ENCODE results near the gene SULT1A4.
"Not testable (repeated sequence)": the region's sequence is repeated elsewhere in the genome, so short reads cannot be mapped to it uniquely, and the experiment has no call there.

The SULT1A4 gene

DNA sequence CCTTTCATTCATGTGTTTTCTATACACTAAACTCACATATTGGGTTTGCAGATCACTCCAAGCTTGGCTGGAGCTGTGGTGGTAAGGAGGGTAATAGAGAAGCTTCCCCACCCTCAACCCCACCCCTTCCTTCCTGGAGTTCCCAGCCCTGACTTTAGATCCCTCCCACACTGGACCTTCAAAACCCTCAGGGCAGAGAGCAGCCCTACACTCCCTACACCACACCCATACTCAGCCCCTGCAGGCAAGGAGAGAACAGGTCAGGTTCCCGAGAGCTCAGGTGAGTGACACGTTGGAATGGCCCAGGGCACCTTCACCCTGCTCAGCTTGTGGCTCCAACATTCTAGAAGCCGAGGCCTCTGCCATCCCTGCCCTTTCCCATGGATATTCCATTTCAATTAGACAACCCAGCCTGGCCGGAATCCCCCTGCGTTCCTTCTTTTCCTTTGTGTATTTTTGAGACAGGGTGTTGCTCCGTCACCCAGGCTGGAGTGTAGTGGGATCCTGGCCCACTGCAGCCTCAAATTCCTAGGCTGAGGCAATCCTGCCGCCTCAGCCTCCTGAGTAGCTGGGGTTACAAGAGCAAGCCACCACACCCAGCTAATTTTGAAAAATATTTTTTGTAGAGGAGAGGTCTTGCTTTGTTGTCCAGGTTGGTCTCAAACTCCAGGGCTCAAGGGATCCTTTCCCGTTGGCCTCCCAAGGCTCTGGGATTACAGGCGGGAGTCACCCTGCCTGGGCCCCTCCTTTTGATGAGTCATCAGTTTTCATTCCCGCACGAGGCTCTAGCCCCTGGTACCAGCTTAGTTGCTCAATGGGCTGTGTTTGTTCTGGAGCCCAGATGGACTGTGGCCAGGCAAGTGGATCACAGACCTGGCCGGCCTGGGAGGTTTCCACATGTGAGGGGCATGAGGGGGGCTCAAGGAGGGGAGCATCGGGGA lies at the start of gene SULT1A4:
TSS of gene SULT1A4 (plus strand) at position 208 of the 941 bp plus-strand sequence. CDS start 1,473 bp downstream, outside the sequence.
- not testable (repeated sequence) for H3K4me1 ChIP-seq (ENCODE audit: insufficient read depth, low read length, poor library complexity, severe bottlenecking); H3K4me3 ChIP-seq (ENCODE audit: low read length, poor library complexity, severe bottlenecking); H3F3A ChIP-seq (ENCODE audit: low read depth); H4K20me1 ChIP-seq (ENCODE audit: insufficient read depth, low read length, poor library complexity, severe bottlenecking); H3K9me3 ChIP-seq (ENCODE audit: insufficient read depth, low read depth, low read length); H3K27me3 ChIP-seq (ENCODE audit: insufficient read depth, low read length, poor library complexity, severe bottlenecking); H3K9me2 ChIP-seq (replicated peaks; ENCODE audit: low read depth, low read length); H3K4me2 ChIP-seq (ENCODE audit: low read depth, low read length, poor library complexity, severe bottlenecking); H3K9ac ChIP-seq (ENCODE audit: low read depth, low read length, poor library complexity, severe bottlenecking); H2AFZ ChIP-seq (ENCODE audit: low read length); H3K36me3 ChIP-seq (ENCODE audit: insufficient read depth, low read length); H3K79me2 ChIP-seq (ENCODE audit: insufficient read depth, low read length)

DNA sequence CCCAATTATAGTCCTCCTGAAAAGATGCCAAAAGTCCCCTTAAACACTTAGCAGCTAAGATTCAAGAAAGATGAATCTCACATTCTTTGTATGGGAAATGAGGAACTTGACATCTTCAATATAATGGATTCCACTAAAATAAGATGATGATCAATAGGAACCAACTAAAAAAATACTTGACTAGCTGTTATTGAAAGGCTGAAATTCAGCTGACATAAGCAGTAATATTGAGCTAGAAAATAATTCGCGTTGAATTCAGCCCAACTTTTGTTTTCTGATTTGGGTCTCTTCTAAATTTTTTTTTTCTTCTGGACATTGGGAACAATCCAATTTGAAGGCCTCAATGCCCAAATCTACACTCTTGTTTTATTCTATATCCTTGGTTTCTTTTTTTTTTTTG lies 36.1 kb upstream of the SULT1A4 start:
- not testable (repeated sequence) for H3K4me1 ChIP-seq (ENCODE audit: insufficient read depth, low read length, poor library complexity, severe bottlenecking); H4K20me1 ChIP-seq (ENCODE audit: insufficient read depth, low read length, poor library complexity, severe bottlenecking); H3K9ac ChIP-seq (ENCODE audit: low read depth, low read length, poor library complexity, severe bottlenecking); H3F3A ChIP-seq (ENCODE audit: low read depth); H3K4me3 ChIP-seq (ENCODE audit: low read length, poor library complexity, severe bottlenecking); H3K36me3 ChIP-seq (ENCODE audit: insufficient read depth, low read length); H2AFZ ChIP-seq (ENCODE audit: low read length); H3K9me3 ChIP-seq (ENCODE audit: insufficient read depth, low read depth, low read length); H3K79me2 ChIP-seq (ENCODE audit: insufficient read depth, low read length); H3K27me3 ChIP-seq (ENCODE audit: insufficient read depth, low read length, poor library complexity, severe bottlenecking); H3K4me2 ChIP-seq (ENCODE audit: low read depth, low read length, poor library complexity, severe bottlenecking); H3K9me2 ChIP-seq (replicated peaks; ENCODE audit: low read depth, low read length)

DNA sequence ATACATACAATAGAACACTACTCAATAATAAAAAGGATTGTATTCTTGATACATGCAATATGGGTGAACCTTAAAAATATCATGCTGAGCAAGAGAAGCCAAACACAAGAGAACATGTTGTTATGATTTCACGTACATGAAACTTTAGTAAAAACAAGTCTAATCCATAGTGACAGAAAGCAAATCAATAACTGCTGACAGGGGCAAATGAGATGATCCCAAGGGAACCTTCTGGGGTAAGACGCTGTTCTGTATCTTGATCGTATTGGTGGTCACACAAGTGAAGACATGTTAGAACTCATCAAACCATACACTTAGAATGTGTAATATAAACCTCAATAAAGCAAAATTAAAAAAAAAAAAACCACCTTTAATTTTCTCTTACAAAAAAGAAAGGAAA lies 34.3 kb upstream of the SULT1A4 start:
- H3K4me1 ChIP-seq (ENCODE audit: insufficient read depth, low read length, poor library complexity, severe bottlenecking); H2AFZ ChIP-seq (ENCODE audit: low read length); H3F3A ChIP-seq (ENCODE audit: low read depth); H3K79me2 ChIP-seq (ENCODE audit: insufficient read depth, low read length); H3K9me2 ChIP-seq (replicated peaks; ENCODE audit: low read depth, low read length); H3K4me2 ChIP-seq (ENCODE audit: low read depth, low read length, poor library complexity, severe bottlenecking); H3K27me3 ChIP-seq (ENCODE audit: insufficient read depth, low read length, poor library complexity, severe bottlenecking); H3K36me3 ChIP-seq (ENCODE audit: insufficient read depth, low read length); H3K4me3 ChIP-seq (ENCODE audit: low read length, poor library complexity, severe bottlenecking); H4K20me1 ChIP-seq (ENCODE audit: insufficient read depth, low read length, poor library complexity, severe bottlenecking); H3K9me3 ChIP-seq (ENCODE audit: insufficient read depth, low read depth, low read length); H3K9ac ChIP-seq (ENCODE audit: low read depth, low read length, poor library complexity, severe bottlenecking): not testable (repeated sequence)

DNA sequence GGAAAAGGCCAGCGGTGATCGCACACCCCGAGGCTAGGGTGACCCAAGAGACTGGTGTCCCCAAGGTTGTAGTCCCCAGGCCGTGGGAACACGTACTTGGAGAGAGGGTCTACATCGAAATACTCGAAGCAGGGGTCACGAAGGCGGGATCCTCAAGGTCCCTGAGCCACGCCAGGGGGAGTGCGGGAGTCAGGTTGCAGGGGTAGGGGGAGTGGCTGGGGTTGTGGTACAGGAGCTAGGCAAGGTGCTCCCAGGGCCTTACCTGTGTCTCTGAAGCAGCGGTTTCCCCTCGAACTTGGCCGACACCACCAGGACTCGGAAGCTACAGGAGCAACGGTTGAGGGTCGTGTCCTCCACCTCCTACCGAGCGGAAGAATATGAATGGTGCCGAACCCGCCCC lies 6.0 kb upstream of the SULT1A4 start:
- H3K36me3 ChIP-seq (ENCODE audit: insufficient read depth, low read length); H3K9me3 ChIP-seq (ENCODE audit: insufficient read depth, low read depth, low read length); H2AFZ ChIP-seq (ENCODE audit: low read length); H3K4me3 ChIP-seq (ENCODE audit: low read length, poor library complexity, severe bottlenecking); H3K27me3 ChIP-seq (ENCODE audit: insufficient read depth, low read length, poor library complexity, severe bottlenecking); H3K9ac ChIP-seq (ENCODE audit: low read depth, low read length, poor library complexity, severe bottlenecking); H3K9me2 ChIP-seq (replicated peaks; ENCODE audit: low read depth, low read length); H3K79me2 ChIP-seq (ENCODE audit: insufficient read depth, low read length); H3F3A ChIP-seq (ENCODE audit: low read depth); H3K4me1 ChIP-seq (ENCODE audit: insufficient read depth, low read length, poor library complexity, severe bottlenecking); H4K20me1 ChIP-seq (ENCODE audit: insufficient read depth, low read length, poor library complexity, severe bottlenecking); H3K4me2 ChIP-seq (ENCODE audit: low read depth, low read length, poor library complexity, severe bottlenecking): not testable (repeated sequence)

DNA sequence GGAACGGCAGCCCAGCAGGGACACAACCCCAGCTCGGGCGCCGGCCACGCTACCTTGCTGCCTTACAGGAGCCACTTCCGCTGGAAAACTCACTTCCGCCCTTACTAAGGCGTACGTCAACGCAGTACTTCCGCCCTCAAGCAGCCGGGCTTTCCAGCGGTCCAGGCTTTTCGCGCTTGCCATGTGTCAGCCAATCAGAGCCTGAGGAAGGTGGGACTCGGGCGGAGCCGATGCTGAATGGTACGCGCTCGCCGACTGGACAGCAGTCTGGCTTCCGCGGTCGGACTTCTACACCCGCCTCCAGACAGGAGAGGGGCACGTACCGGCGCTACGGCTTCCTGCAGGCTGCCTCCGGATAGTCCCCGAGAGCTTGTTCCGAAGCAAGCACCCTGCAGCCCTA lies 5.4 kb upstream of the SULT1A4 start, which contains the start of the genes BOLA2 and SLX1B:
TSS of gene BOLA2 (minus strand) at position 83 of the 400 bp plus-strand sequence. CDS start 98 bp downstream, outside the sequence.
TSS of gene SLX1B (plus strand) at position 265 of the 400 bp plus-strand sequence.
- not testable (repeated sequence) for H3K9ac ChIP-seq (ENCODE audit: low read depth, low read length, poor library complexity, severe bottlenecking); H3K9me2 ChIP-seq (replicated peaks; ENCODE audit: low read depth, low read length)

DNA sequence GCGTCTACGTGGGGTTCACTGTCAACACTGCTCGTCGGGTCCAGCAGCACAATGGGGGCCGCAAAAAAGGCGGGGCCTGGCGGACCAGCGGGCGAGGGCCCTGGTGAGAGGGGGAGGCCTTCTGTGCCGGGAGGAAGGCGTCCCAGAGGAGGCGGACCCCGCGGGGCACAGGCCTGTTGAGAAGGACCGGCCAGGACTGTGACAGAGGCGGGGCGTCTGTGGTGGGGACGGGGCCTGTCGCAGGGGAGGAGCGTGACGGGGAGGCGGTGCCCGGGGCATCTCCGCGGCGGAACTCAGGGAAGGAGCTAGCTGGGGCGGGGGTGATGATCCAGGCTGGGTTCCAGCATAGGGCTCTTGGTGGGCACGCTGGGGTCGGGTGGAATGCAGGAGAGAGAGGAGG lies 4.9 kb upstream of the SULT1A4 start:
- H3K79me2 ChIP-seq (ENCODE audit: insufficient read depth, low read length); H2AFZ ChIP-seq (ENCODE audit: low read length); H3K4me1 ChIP-seq (ENCODE audit: insufficient read depth, low read length, poor library complexity, severe bottlenecking); H3K4me3 ChIP-seq (ENCODE audit: low read length, poor library complexity, severe bottlenecking); H3K36me3 ChIP-seq (ENCODE audit: insufficient read depth, low read length); H3K27me3 ChIP-seq (ENCODE audit: insufficient read depth, low read length, poor library complexity, severe bottlenecking); H3K9me2 ChIP-seq (replicated peaks; ENCODE audit: low read depth, low read length); H3K9ac ChIP-seq (ENCODE audit: low read depth, low read length, poor library complexity, severe bottlenecking); H3F3A ChIP-seq (ENCODE audit: low read depth); H4K20me1 ChIP-seq (ENCODE audit: insufficient read depth, low read length, poor library complexity, severe bottlenecking); H3K4me2 ChIP-seq (ENCODE audit: low read depth, low read length, poor library complexity, severe bottlenecking); H3K9me3 ChIP-seq (ENCODE audit: insufficient read depth, low read depth, low read length): not testable (repeated sequence)

More for the DNA sequence above, 5.4 kb upstream of the SULT1A4 start, which contains the start of the genes BOLA2 and SLX1B:
- not testable (repeated sequence) for H4K20me1 ChIP-seq (ENCODE audit: insufficient read depth, low read length, poor library complexity, severe bottlenecking); H3K9me3 ChIP-seq (ENCODE audit: insufficient read depth, low read depth, low read length); H2AFZ ChIP-seq (ENCODE audit: low read length); H3K4me2 ChIP-seq (ENCODE audit: low read depth, low read length, poor library complexity, severe bottlenecking); H3F3A ChIP-seq (ENCODE audit: low read depth); H3K36me3 ChIP-seq (ENCODE audit: insufficient read depth, low read length); H3K27me3 ChIP-seq (ENCODE audit: insufficient read depth, low read length, poor library complexity, severe bottlenecking); H3K79me2 ChIP-seq (ENCODE audit: insufficient read depth, low read length); H3K4me3 ChIP-seq (ENCODE audit: low read length, poor library complexity, severe bottlenecking); H3K4me1 ChIP-seq (ENCODE audit: insufficient read depth, low read length, poor library complexity, severe bottlenecking)

DNA sequence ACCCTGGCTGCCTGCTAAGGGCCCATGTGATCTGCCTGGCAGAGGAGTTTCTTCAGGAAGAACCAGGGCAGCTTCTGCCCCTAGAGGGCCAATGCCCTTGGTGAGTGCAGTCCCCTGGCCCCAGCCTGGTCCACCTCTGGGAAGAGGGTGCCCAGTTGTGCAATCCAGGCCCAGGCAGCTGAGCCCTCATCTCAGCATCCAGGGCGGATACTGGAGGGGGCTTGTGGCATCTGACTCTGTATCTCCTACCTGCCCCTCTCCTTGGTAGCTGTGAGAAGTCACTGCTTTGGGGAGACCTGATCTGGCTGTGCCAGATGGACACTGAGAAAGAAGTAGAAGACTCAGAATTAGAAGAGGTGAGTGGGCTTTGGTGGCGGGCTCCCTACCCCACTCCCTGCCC lies 2.1 kb upstream of the SULT1A4 start:
- not testable (repeated sequence) for H3K9ac ChIP-seq (ENCODE audit: low read depth, low read length, poor library complexity, severe bottlenecking); H3K79me2 ChIP-seq (ENCODE audit: insufficient read depth, low read length); H3K9me3 ChIP-seq (ENCODE audit: insufficient read depth, low read depth, low read length); H2AFZ ChIP-seq (ENCODE audit: low read length); H3K9me2 ChIP-seq (replicated peaks; ENCODE audit: low read depth, low read length); H3K4me2 ChIP-seq (ENCODE audit: low read depth, low read length, poor library complexity, severe bottlenecking); H4K20me1 ChIP-seq (ENCODE audit: insufficient read depth, low read length, poor library complexity, severe bottlenecking); H3K4me1 ChIP-seq (ENCODE audit: insufficient read depth, low read length, poor library complexity, severe bottlenecking); H3F3A ChIP-seq (ENCODE audit: low read depth); H3K36me3 ChIP-seq (ENCODE audit: insufficient read depth, low read length); H3K27me3 ChIP-seq (ENCODE audit: insufficient read depth, low read length, poor library complexity, severe bottlenecking); H3K4me3 ChIP-seq (ENCODE audit: low read length, poor library complexity, severe bottlenecking)
